ENCODE data around the gene ZFC3H1.
"Not testable (repeated sequence)": the region's sequence is repeated elsewhere in the genome, so short reads cannot be mapped to it uniquely, and the experiment has no call there.

Gene ZFC3H1

DNA sequence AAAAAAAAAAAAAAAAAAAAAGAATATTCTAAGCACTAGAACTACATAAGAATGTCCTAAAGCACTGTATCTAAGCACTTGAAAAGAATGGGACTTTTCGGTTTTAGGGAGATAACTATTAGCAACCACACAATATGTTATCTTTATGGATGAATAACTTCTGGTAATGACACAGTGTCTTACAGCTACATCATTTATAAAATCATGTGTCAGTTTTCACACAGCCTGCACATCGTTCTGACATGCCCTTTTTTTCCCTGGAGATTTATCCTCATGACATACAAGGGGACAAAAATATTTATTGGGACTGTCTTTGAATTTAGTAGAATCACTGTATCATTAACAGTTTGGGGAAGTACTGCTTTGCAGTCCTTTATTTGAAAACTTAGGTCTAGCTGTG lies 39.6 kb upstream of the ZFC3H1 start:
- no peak for DNase-seq (ENCODE audit: low read depth)
- no peak for TF ChIP-seq POLR2A (IDR thresholded peaks at IDR 0.05; ENCODE audit: extremely low read depth, insufficient read length)
- TF ChIP-seq, protein P1, sequence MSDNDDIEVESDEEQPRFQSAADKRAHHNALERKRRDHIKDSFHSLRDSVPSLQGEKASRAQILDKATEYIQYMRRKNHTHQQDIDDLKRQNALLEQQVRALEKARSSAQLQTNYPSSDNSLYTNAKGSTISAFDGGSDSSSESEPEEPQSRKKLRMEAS (IDR thresholded peaks at IDR 0.05; ENCODE audit: low read depth, low read length) = no peak
- TF ChIP-seq MYC (IDR thresholded peaks at IDR 0.05; ENCODE audit: low read depth, low read length) = no peak
- TF ChIP-seq CTCF (IDR thresholded peaks at IDR 0.05; ENCODE audit: low read depth, low read length) = no peak
- H3K4me3 ChIP-seq (ENCODE audit: low read depth, low read length) = no peak overlapping the region

DNA sequence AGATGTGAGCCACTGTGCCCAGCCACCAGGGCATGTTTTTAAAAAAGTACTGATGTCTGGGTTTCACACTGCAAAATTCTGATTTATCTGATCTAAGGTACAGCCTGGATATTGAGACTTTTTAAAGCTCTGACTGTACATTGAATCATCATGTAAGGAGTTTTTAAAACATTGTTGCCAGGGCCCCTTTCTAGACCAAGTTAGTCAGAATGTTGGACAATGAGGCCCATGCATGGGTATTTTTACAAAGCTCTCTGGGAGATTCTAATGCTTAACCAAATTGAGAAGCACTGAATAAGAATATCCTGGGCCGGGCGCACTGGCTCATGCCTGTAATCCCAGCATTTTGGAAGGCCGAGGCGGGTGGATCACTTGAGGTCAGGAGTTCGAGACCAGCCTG lies 38.9 kb upstream of the ZFC3H1 start:
- H3K4me3 ChIP-seq (ENCODE audit: low read depth, low read length) = no peak overlapping the region
- DNase-seq (ENCODE audit: low read depth) = no peak
- TF ChIP-seq, protein P1 (IDR thresholded peaks at IDR 0.05; ENCODE audit: low read depth, low read length) = no peak
- TF ChIP-seq MYC (IDR thresholded peaks at IDR 0.05; ENCODE audit: low read depth, low read length) (no peak), POLR2A (IDR thresholded peaks at IDR 0.05; ENCODE audit: extremely low read depth, insufficient read length) (no peak), CTCF (IDR thresholded peaks at IDR 0.05; ENCODE audit: low read depth, low read length) (no peak)

GRCh38 chr12:71702181-71702580 lies 38.5 kb upstream of the ZFC3H1 start:
- H3K4me3 ChIP-seq (ENCODE audit: low read depth, low read length); DNase-seq (ENCODE audit: low read depth): not testable (repeated sequence)

DNA sequence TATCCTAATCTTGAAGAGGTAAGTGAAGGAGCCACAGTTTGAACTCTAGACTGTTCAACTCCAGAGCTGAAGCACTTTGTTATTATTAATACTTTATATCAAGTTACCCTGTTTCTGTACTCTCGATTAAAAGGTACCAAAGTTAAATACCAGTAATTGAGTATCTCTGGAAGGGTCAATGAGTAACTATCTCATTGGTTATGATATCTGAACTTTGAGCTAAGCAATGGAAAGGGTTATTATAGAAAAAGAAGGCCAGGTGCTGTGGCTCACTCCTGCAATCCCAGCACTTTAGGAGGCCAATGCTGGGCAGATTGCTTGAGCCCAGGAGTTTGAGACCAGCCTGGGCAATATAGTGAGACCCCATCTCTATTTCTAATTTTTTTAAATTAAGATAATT lies 32.1 kb upstream of the ZFC3H1 start:
- TF ChIP-seq POLR2A (IDR thresholded peaks at IDR 0.05; ENCODE audit: extremely low read depth, insufficient read length) (no peak), MYC (IDR thresholded peaks at IDR 0.05; ENCODE audit: low read depth, low read length) (no peak), CTCF (IDR thresholded peaks at IDR 0.05; ENCODE audit: low read depth, low read length) (no peak)
- TF ChIP-seq, protein P1 (IDR thresholded peaks at IDR 0.05; ENCODE audit: low read depth, low read length) = no peak
- no peak for DNase-seq (ENCODE audit: low read depth)
- H3K4me3 ChIP-seq (ENCODE audit: low read depth, low read length) = no peak overlapping the region

GRCh38 chr12:71694099-71694820 lies 30.6 kb upstream of the ZFC3H1 start:
- no peak overlapping the region for H3K4me3 ChIP-seq (ENCODE audit: low read depth, low read length)
- TF ChIP-seq POLR2A (IDR thresholded peaks at IDR 0.05; ENCODE audit: extremely low read depth, insufficient read length) = no peak
- no peak for TF ChIP-seq CTCF (IDR thresholded peaks at IDR 0.05; ENCODE audit: low read depth, low read length)
- no peak for TF ChIP-seq MYC (IDR thresholded peaks at IDR 0.05; ENCODE audit: low read depth, low read length)
- TF ChIP-seq, protein P1 (IDR thresholded peaks at IDR 0.05; ENCODE audit: low read depth, low read length) = no peak
- DNase-seq (ENCODE audit: low read depth) = no peak

DNA sequence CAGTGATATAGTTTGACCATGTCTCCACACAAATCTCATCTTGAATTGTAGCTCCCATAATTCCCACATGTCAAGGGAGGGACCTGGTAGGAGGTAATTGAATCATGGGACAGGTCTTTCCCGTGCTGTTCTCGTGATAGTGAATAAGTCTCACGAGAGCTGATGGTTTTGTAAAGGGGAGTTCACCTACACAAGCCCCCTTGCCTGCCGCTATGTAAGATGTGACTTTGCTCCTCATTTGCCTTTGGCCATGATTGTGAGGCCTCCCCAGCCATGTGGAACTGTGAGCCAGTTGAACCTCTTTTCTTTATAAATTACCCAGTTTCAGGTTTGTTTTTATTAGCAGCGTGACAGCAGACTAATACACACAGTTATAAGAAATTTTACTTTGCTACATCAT lies 30.0 kb upstream of the ZFC3H1 start:
- H3K4me3 ChIP-seq (ENCODE audit: low read depth, low read length); DNase-seq (ENCODE audit: low read depth): not testable (repeated sequence)

- no peak for TF ChIP-seq CTCF (IDR thresholded peaks at IDR 0.05; ENCODE audit: low read depth, low read length)
- no peak for TF ChIP-seq POLR2A (IDR thresholded peaks at IDR 0.05; ENCODE audit: extremely low read depth, insufficient read length)
- TF ChIP-seq, protein P1 (IDR thresholded peaks at IDR 0.05; ENCODE audit: low read depth, low read length) = no peak
- no peak for TF ChIP-seq MYC (IDR thresholded peaks at IDR 0.05; ENCODE audit: low read depth, low read length)
- H3K4me3 ChIP-seq (ENCODE audit: low read depth, low read length) = no peak overlapping the region
- no peak for DNase-seq (ENCODE audit: low read depth)
Measured at GRCh38 chr12:71693126-71693525, 29.5 kb upstream of the ZFC3H1 start.
